NCI-H82 (cell line): Measurements from ENCODE around the gene LMOD3.

Source experiments
- DNase-seq: peaks from one replicate; lab custom pipeline; 2025; lab: John Stamatoyannopoulos, UW

LMOD3 gene

DNA sequence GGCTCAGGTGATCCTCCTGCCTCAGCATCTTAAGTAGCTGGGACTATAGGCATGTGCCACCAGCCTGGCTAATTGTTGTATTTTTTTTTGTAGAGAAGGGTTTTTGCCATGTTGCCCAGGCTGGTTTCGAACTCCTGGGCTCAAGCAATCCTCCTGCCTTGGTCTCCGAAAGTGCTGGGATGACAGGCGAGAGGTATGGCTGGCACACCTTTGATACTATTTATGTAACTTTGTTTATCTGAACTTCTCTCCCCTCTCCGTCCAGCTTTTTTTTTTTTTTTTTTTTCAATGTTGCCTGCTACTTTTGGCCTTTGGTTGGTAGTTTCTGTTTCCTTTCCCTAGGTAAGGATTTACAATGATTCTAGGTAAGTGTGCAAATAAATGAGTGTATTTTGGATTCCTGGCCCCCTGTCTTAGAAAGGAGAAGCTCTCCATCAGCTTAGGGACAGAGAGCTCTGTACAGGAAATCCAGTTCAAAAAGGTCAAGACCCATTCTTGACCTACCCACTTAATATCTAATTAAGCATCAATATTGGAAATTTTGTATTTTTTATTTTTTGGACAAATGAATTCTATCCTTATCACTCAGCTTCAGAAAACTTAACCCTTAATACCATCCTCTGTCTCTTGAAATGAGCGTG lies 30.9 kb downstream of the LMOD3 start:
- no peak for DNase-seq

DNA sequence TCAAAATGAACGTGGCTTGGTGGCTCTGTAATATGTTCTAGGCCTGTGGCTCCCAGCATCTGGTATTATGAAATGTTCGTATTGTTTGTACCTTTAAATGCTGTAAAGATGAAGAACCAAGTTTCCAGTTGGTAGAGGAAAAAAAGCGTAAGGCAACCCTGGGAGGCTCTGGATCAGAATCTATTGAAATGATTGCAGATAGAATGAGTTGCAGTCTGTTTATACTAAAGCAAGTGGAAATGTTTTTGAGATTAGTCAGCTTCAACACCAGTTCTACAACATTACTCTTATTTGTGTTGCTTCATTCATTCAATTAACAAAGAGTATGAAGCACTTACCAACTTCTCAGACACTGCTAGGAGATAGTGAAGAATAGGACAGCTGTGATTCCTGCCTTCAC lies 32.4 kb downstream of the LMOD3 start:
- DNase-seq: no peak

GRCh38 chr3:69088063-69088462 lies 34.3 kb downstream of the LMOD3 start:
- DNase-seq: peak; percentile 50

- DNase-seq: no peak
Observed at GRCh38 chr3:69087030-69087791, 35.2 kb downstream of the LMOD3 start.

DNA sequence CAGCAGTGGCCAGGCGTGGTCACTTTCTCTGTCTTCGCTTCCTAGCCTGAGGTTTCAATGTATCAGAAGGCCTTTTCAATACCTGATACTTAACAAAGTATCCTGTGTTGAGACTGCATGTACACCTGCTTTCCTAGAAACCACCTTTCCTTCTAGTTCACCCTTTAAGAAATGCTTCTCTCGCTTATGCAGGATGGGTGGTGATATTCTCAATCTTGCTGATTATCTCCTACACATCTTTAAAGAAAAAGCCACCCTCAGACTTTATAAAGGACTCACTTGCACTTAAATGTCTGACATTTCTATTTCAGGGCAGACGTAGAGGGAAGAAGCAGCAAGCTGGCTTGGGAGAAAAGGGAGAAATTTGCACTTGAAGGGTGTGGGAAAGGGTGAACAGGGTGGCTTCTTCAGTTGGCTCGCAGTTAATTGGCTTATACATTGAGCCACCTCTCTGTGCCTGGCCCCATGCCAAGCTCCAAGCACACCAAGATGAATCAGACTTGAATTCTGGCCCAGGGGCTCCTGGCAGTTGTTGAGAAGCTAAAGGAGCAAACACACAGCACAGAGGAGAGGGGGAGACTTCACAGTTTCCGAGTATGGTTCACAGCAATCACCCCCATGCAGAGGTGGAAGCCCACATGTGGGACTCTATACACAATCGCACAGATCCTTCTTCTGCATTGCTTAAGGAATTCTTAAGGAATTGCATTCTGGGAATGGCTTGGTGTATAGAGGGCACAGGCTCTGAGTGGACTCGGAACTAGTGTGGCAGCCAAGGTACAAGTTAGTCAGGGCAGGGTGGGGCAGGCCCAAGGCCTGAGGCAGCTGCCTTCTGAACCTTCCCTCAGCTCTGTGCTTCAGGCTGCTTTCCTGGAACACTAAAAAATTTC lies 36.3 kb downstream of the LMOD3 start:
- peak; percentile 95 for DNase-seq

DNA sequence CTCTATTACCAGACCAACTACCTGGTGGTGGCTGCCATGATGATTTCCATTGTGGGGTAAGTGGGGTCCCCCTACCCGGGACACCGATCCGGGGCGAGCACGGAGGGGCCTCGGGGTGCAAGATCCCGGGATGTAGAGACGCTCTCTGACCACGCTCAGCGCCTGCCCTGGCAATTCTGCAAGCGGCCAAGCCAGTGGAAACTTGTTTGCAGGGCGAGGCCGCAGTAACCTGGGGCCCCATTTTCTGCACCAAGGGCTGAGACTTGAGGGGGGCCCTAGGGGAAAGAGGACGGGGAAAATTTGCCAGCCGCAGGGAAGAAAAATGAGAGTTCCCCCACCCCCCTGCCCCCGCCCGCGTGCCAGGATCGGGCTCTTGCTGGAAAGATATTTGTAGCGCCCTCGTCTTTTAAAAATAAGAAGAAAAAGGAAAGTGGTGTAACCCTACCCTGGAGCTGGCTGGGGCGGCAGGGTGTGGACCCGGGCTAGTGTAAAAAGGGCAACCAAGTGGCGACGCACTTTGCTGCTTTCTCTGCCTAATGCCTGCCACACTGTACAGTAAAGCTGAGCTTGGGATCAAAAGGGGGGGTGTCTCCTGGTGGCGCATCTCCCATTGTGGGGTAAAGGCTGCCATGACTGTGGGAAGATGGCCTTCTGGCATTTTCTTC lies 37.1 kb downstream of the LMOD3 start:
- peak; percentile 49 for DNase-seq

GRCh38 chr3:69084326-69085167 lies 37.8 kb downstream of the LMOD3 start, which contains the start of gene ARL6IP5:
Gene ARL6IP5 (plus strand): TSS chr3:69084937. CDS start chr3:69085048, 111 bp downstream.
- peak; percentile 93 for DNase-seq

- DNase-seq: peak; percentile 90
Observed at GRCh38 chr3:69082805-69083204, 39.6 kb downstream of the LMOD3 start.

DNA sequence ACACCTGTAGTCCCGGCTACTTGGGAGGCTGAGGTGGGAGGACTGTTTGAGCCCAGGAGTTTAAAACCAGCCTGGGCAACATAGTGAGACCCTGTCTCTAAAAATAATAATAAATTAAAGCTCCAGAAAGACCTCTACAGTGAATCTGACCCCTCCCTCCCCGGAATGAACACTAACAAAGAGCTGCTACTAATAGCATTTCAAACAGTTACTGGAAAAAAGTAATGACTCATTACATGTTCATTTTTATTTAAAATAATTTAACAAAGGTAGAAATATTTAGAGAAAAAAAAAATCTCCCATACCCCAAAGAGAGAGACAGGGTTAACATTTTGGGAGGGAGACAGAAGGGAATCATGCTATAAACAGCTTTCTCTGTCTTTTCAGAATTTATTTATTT lies 40.0 kb downstream of the LMOD3 start:
- DNase-seq: no peak

GRCh38 chr3:69081583-69082262 lies 40.7 kb downstream of the LMOD3 start:
- DNase-seq: peak; percentile 94

DNA sequence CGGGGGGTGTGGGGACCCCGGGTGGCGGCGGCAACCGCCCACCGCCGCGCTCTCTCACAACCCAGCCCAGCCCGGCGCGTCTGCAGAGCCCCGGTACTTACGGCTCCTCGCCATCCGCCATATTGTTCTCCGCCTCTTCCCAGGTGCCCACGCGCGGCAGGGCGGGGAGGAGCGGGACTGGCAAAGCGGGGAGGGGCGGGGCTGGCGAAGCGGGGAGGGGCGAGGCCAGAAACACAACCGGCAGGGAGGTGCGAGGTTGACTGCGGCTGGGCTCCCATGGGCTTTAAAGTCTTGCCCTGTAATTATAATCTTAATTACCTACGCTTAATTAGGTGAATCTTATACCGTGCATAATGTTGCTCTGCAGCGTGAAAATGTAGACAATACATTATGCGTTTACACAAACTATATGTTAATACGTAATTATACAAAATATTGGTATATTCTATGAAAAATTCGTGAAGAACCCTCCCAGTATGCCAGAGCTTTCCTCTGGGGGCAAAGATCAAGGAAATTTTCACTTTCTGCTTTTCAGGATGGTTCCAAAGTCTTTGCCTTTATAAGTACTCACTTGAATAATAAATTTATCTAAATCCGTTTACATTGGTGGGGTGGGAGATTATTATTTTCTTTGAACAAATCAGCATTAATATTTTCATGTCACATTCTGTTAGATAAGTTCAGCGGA lies 42.0 kb downstream of the LMOD3 start, which contains the start of gene UBA3:
Gene UBA3, minus strand, starts transcription at position 133 of the 688 bp plus-strand sequence. Its CDS starts 12 bp downstream, at position 121.
- DNase-seq: peak; percentile 95

- DNase-seq: peak; percentile 50
Observed at GRCh38 chr3:69079269-69080159, 42.9 kb downstream of the LMOD3 start.

DNA sequence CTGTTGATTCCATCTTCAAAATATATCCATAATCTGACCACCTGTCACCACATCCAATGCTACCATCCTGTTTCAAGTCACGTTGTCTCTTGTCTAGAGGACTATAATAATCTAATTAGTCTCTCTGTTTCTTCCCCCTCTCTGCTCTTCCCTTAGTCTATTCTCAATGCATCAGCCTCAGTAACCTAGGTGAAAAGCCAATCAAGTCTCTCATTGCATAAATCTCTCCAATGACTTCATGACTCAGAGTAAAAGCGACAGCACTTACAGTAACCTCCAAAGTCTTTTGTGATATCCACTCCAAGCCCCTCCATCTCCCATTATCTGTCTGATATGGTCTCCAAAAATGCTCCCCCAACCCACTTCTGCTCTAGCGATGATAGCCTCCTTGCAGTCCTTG lies 49.5 kb downstream of the LMOD3 start:
- DNase-seq: peak; percentile 98

- no peak for DNase-seq
Observed at GRCh38 chr3:69066121-69066520, 56.3 kb downstream of the LMOD3 start.

DNA sequence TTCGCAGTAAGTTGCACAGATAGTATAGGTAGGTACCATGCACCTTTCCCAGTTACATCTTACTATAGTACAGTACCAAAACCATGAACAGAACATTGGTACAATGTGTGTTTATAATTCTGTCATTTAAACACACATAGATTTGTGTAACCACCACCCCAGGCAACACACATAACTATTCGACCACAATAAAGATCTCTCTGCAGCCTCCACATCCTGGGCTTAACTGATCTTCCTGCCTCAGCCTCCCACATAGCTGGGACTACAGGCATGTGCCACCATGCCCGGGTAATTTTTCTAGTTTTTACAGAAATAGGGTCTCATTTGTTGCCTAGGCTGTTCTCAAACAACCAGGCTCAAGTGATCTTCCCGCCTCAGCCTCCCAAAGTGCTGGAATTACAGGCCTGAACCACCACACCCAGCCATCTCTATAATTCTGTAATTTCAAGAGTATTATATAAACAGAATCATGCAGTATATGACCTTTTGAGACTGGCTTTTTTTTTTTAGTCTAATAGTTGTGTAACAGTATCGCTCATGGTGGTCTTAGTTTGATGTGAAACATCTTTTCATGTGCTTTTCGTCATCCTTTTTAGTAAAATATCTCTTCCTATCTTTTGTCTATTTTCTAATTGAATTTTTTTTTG lies 57.0 kb downstream of the LMOD3 start:
- DNase-seq: no peak

- no peak for DNase-seq
Observed at GRCh38 chr3:69063636-69064035, 58.8 kb downstream of the LMOD3 start.

- DNase-seq: no peak
Observed at GRCh38 chr3:69059688-69060087, 62.7 kb downstream of the LMOD3 start.

- DNase-seq: no peak
Observed at GRCh38 chr3:69058947-69059224, 63.5 kb downstream of the LMOD3 start.
